Heart right ventricle (tissue), 16 donors: ENCODE measurements around the gene SPATA33. TPM values are rescaled to one million over a fixed set of nuclear protein-coding genes. Genes with fewer than 3 reads are reported as not detected.

Experiments
- ATAC-seq, 8 donors: fragments of 200-7000 bp; cut with Tn5 transposase; one replicate each; pipeline ENCODE4 v1.9.1; 2020; ENCODE audit warnings: mild to moderate bottlenecking in 8 of 8, moderate library complexity in 8 of 8, moderate number of reproducible peaks in 1 of 8
- DNase-seq, 2 donors: peaks; one replicate each; pipeline ENCODE4 v3.0.0-alpha.2; 2020
- H3K27ac ChIP-seq, 10 donors: fragments of 200-600 bp; sonication (generic) in 2 of 10; one replicate each; pipeline versions ENCODE4 v1.5.0 to v1.8.0; 2020 to 2022; ENCODE audit warnings: mild to moderate bottlenecking in 3 of 10
- H3K27me3 ChIP-seq, 7 donors: fragments of 200-600 bp; one replicate each; pipeline ENCODE4 v1.8.0; 2021 to 2022; ENCODE audit warnings: mild to moderate bottlenecking in 2 of 7
- H3K36me3 ChIP-seq, 9 donors: fragments of 200-600 bp; sonication (generic) in 1 of 9; one replicate each; pipeline versions ENCODE4 v1.5.0 to v1.8.0; 2020 to 2022; ENCODE audit warnings: mild to moderate bottlenecking in 2 of 9
- H3K4me1 ChIP-seq, 9 donors: fragments of 200-600 bp; sonication (generic) in 1 of 9; one replicate each; pipeline versions ENCODE4 v1.5.0 to v1.8.0; 2020 to 2022; ENCODE audit warnings: mild to moderate bottlenecking in 4 of 9
- H3K4me3 ChIP-seq, 10 donors: fragments of 200-600 bp; sonication (generic) in 2 of 10; one replicate each; pipeline versions ENCODE4 v1.5.0 to v1.8.0; 2020 to 2022; ENCODE audit warnings: mild to moderate bottlenecking in 7 of 10, moderate library complexity in 2 of 10
- H3K9me3 ChIP-seq, 11 donors: fragments of 200-600 bp in 10 of 11; sonication (generic) in 2 of 11; one replicate each; pipeline versions ENCODE4 v1.5.0 to v1.8.0; 2013 to 2022; ENCODE audit warnings: mild to moderate bottlenecking in 2 of 11, control low read depth in 1 of 11, moderate library complexity in 1 of 11
- WGBS, 2 donors: extraction: QIAGEN DNeasy Blood & Tissue Kit; methylation state at CpG; one replicate each; pipeline ENCODE4 v1.1.7; 2013; ENCODE audit warnings: inconsistent platforms in 1 of 2; 5-methylcytosine and 5-hydroxymethylcytosine counted together
- intact Hi-C, 10 donors: fragments of 100-400 bp; cut with DNase I; formaldehyde crosslinking; loops; one replicate each; pipeline versions ENCODE4 v1.11.1 to v1.14.2; 2022
- polyA plus RNA-seq, 2 donors: library from polyadenylated mRNA; stranded (reverse); fragments of 200-250 nt; gene quantifications; one replicate each; pipeline ENCODE4 v1.2.3, GENCODE V29; 2013
- total RNA-seq, 10 donors: library from RNA; stranded (reverse); fragmentation: NEBNext Ultra II Directional in 3 of 10; extraction: Animal tissue kit (Norgen Biotek cat#: 25700) in 3 of 10; gene quantifications; one replicate each; pipeline versions ENCODE4 v1.2.1 to v1.2.4, GENCODE V29; 2021 to 2023
- TF ChIP-seq, protein P1 (sequence below), 9 donors: fragments of 200-600 bp; sonication (generic) in 2 of 9; IDR thresholded peaks; one replicate each; pipeline versions ENCODE4 v1.5.0 to v1.8.0; 2021 to 2022; ENCODE audit warnings: antibody characterized with exemption in 9 of 9, mild to moderate bottlenecking in 5 of 9, moderate library complexity in 1 of 9
- donor health status: Arrhythmogenic right ventricular cardiomyopathy.
- donor health status: ischemic (EF 13 %, LVEDD 7.1; RV severe dilation, severe dysfunction).
- donor health status: healthy with polysubstance abuse.
- donor health status: DM: no; HTN: yes; CAD: no.
- donor health status: DM: no; HTN: no; CAD: no.
- donor health status: ischemic (EF 25% LVEDD 6.9; RV normal size, moderate dysfunction).
- donor health status: ischemic (EF 25% LVEDD 5.7; RV mildly dilated, moderate dysfunction).
- donor health status: healthy.
- donor health status: DM: yes; HTN: yes; CAD: no.
- donor health status: Ischemic cardiomyopathy.
- donor health status: ischemic (EF 35%, LVEDD 5.7; RV mildly dilated, moderate dysfunction).
- donor health status: nonischemic (EF 11% LVEDD 7.7; RV severe dilation, severe dysfunction).
- donor health status: DM: yes; HTN: yes; CAD: no.
- donor health status: PGD.
- donor health status: ischemic (EF 29% LVEDD 5.4; RV normal size, mild dysfunction).
- donor health status: nonischemic (EF 23%, LVEDD 6.1; RV moderate dilation, normal function).

SPATA33 gene
- total and polyA plus RNA-seq, 12 donors = 0.76 to 4.6 (median 2.6) TPM

DNA sequence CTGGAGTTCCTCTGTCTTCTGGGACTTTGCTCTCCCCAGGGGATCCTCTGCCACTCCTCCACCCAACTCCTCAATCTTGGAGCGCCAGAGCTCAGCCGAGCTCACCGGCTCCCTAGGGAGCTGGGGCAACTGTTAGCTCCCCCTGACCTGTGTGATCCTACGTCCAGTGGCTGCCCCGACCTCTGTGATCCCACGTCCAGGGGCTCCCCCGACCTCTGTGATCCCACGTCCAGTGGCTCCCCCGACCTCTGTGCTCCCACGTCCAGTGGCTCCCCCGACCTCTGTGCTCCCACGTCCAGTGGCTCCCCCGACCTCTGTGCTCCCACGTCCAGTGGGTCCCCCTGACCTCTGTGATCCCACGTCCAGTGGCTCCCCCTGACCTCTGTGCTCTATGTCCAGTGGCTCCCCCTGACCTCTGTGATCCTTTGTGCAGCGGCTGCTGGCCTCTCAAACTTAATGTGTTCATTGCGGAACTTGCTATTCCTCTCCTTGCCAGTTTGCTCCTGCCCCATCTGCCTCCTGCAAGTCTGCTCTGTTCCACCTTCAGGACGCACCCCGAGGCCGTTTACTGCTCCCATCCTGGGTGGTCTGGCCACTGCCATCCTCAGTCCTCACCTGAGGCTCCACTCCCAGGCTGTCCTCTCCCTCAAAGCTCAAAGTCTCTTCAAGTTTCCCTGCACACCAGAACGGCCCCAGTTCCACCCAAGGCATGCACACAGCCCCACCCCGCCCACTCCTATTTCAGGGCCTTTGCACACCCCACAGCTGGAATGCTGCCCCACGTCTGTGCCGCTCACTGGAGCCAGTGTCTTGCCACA, 60.3 kb downstream of the SPATA33 start:
- WGBS, 2 donors = 88 to 92% methylated on average over 24 of the region's 24 CpGs
- Histone ChIP-seq H3K4me3 (peak overlapping the region in 1 of 10 donors; percentile 90), H3K9me3 (no peaks in the 10 kb centered on the region), H3K36me3 (peaks cover 0 to 10% (median 0%) of the 10 kb centered on the region in 9 donors), H3K27me3 (peaks cover 0 to 4% (median 0%) of the 10 kb centered on the region in 7 donors), H3K4me1 (peaks cover 11 to 33% (median 19%) of the 10 kb centered on the region in 9 donors), H3K27ac (peak overlapping the region in 1 of 10 donors; percentile 98)
- no peak for ATAC-seq
- intact Hi-C loops = loop anchor here in 1 of 10 donors (2.0 kb wide), 1 partner anchor 15 kb away; no protein-coding TSS in a partner anchor
- no peak for DNase-seq
- TF ChIP-seq, protein P1, sequence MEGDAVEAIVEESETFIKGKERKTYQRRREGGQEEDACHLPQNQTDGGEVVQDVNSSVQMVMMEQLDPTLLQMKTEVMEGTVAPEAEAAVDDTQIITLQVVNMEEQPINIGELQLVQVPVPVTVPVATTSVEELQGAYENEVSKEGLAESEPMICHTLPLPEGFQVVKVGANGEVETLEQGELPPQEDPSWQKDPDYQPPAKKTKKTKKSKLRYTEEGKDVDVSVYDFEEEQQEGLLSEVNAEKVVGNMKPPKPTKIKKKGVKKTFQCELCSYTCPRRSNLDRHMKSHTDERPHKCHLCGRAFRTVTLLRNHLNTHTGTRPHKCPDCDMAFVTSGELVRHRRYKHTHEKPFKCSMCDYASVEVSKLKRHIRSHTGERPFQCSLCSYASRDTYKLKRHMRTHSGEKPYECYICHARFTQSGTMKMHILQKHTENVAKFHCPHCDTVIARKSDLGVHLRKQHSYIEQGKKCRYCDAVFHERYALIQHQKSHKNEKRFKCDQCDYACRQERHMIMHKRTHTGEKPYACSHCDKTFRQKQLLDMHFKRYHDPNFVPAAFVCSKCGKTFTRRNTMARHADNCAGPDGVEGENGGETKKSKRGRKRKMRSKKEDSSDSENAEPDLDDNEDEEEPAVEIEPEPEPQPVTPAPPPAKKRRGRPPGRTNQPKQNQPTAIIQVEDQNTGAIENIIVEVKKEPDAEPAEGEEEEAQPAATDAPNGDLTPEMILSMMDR (IDR thresholded peaks at IDR 0.05) = no peak

Other genes with a start within 250 kb of the SPATA33 start
- gene ANKRD11, start 167.3 kb upstream of the SPATA33 start, total RNA-seq = 10 to 100 TPM; 55.9 to 93.6 (median 67.4) TPM
- gene ANKRD11, start 167.3 kb upstream of the SPATA33 start, polyA plus RNA-seq = 10 to 100 TPM; 47.7 to 65.5 TPM
- gene SPG7, start 149.4 kb upstream of the SPATA33 start, total RNA-seq = 100 to 1,000 TPM in 5 of 10 donors, 10 to 100 TPM in 5; 85.4 to 145 (median 101) TPM
- gene SPG7, start 149.4 kb upstream of the SPATA33 start, polyA plus RNA-seq = 100 to 1,000 TPM in 1 of 2 donors, 10 to 100 TPM in 1; 69.8 to 116 TPM
- gene RPL13, start 97.2 kb upstream of the SPATA33 start, total RNA-seq = 1,000 to 10,000 TPM in 4 of 10 donors, 100 to 1,000 TPM in 6; 786 to 1,426 (median 935) TPM
- gene RPL13, start 97.2 kb upstream of the SPATA33 start, polyA plus RNA-seq = 1,000 to 10,000 TPM; 3,221 to 7,398 TPM
- gene CPNE7, start 82.1 kb upstream of the SPATA33 start, total RNA-seq = under 1 TPM in 1 of 10 donors, not detected in 9; 0.16 TPM
- gene CPNE7, start 82.1 kb upstream of the SPATA33 start, polyA plus RNA-seq = under 1 TPM in 1 of 2 donors, not detected in 1; 0.33 TPM
- not detected for gene DPEP1, start 44.2 kb upstream of the SPATA33 start, total RNA-seq
- under 1 TPM in 1 of 2 donors, not detected in 1; 0.09 TPM for gene DPEP1, start 44.2 kb upstream of the SPATA33 start, polyA plus RNA-seq
- 10 to 100 TPM; 31.5 to 47.4 (median 36.7) TPM for gene CHMP1A, start 128 bp upstream of the SPATA33 start, total RNA-seq
- gene CHMP1A, start 128 bp upstream of the SPATA33 start, polyA plus RNA-seq = 10 to 100 TPM; 30.6 to 71.4 TPM
- 10 to 100 TPM; 14.7 to 31.4 (median 21.6) TPM for gene CDK10, start 28.9 kb downstream of the SPATA33 start, total RNA-seq
- 10 to 100 TPM; 35.9 to 63.4 TPM for gene CDK10, start 28.9 kb downstream of the SPATA33 start, polyA plus RNA-seq
- gene SPATA2L, start 43.9 kb downstream of the SPATA33 start, total RNA-seq = 1 to 10 TPM; 1.9 to 4.1 (median 2.9) TPM
- 10 to 100 TPM in 1 of 2 donors, 1 to 10 TPM in 1; 3.2 to 13.0 TPM for gene SPATA2L, start 43.9 kb downstream of the SPATA33 start, polyA plus RNA-seq
- 10 to 100 TPM in 9 of 10 donors, 1 to 10 TPM in 1; 9.3 to 15.6 (median 11.8) TPM for gene VPS9D1, start 63.1 kb downstream of the SPATA33 start, total RNA-seq
- gene VPS9D1, start 63.1 kb downstream of the SPATA33 start, polyA plus RNA-seq = 10 to 100 TPM in 1 of 2 donors, 1 to 10 TPM in 1; 7.0 to 41.0 TPM
- 10 to 100 TPM in 9 of 10 donors, 1 to 10 TPM in 1; 8.2 to 16.0 (median 12.8) TPM for gene ZNF276, start 63.7 kb downstream of the SPATA33 start, total RNA-seq
- gene ZNF276, start 63.7 kb downstream of the SPATA33 start, polyA plus RNA-seq = 10 to 100 TPM; 12.2 to 29.3 TPM
- 100 to 1,000 TPM in 1 of 10 donors, 1 to 10 TPM in 9; 1.0 to 101 (median 2.0) TPM for gene FANCA, start 158.8 kb downstream of the SPATA33 start, total RNA-seq
- 1 to 10 TPM; 2.8 to 4.0 TPM for gene FANCA, start 158.8 kb downstream of the SPATA33 start, polyA plus RNA-seq
- gene SPIRE2, start 170.6 kb downstream of the SPATA33 start, total RNA-seq = 1 to 10 TPM in 6 of 10 donors, under 1 TPM in 4; 0.46 to 1.9 (median 1.2) TPM
- 1 to 10 TPM in 1 of 2 donors, under 1 TPM in 1; 0.52 to 1.5 TPM for gene SPIRE2, start 170.6 kb downstream of the SPATA33 start, polyA plus RNA-seq
- gene TCF25, start 215.8 kb downstream of the SPATA33 start, total RNA-seq = 100 to 1,000 TPM in 3 of 10 donors, 10 to 100 TPM in 7; 77.5 to 112 (median 94.8) TPM
- gene TCF25, start 215.8 kb downstream of the SPATA33 start, polyA plus RNA-seq = 100 to 1,000 TPM in 1 of 2 donors, 10 to 100 TPM in 1; 88.3 to 101 TPM